Neutrophil (primary cell): ENCODE measurements around the gene EPHB6.

ENCODE experiments used
- H3K27ac ChIP-seq: fragments of 200-600 bp; sonication (generic); 2 replicates; pipeline ENCODE4 v1.5.1; 2016; ENCODE audit warnings: mild to moderate bottlenecking, moderate library complexity
- H3K27me3 ChIP-seq: fragments of 200-600 bp; sonication (generic); 2 replicates; pipeline ENCODE4 v1.6.0; 2016; ENCODE audit warnings: mild to moderate bottlenecking
- H3K36me3 ChIP-seq: fragments of 200-600 bp; sonication (generic); 2 replicates; pipeline ENCODE4 v1.5.1; 2017
- H3K4me1 ChIP-seq, 2 experiments: fragments of 200-600 bp in 1 of 2; sonication (generic) in 1 of 2; 1 replicate in 1 of 2; 2 replicates in 1 of 2; pipeline versions ENCODE4 v1.5.1 to v1.6.1; 2013 to 2016; ENCODE audit warnings: low read depth in 1 of 2, low read length in 1 of 2, mild to moderate bottlenecking in 1 of 2, moderate library complexity in 1 of 2; ENCODE audit not compliant: control insufficient read depth in 1 of 2, insufficient read depth in 1 of 2
- H3K4me3 ChIP-seq, 2 experiments: fragments of 200-600 bp in 1 of 2; sonication (generic) in 1 of 2; 1 replicate in 1 of 2; 2 replicates in 1 of 2; pipeline ENCODE4 v1.5.1; 2013 to 2016; ENCODE audit warnings: low read depth in 1 of 2, low read length in 1 of 2, mild to moderate bottlenecking in 1 of 2, moderate library complexity in 1 of 2
- H3K9me3 ChIP-seq: fragments of 200-600 bp; sonication (generic); 2 replicates; pipeline ENCODE4 v1.5.1; 2016
- TF ChIP-seq, protein P1 (sequence below): fragments of 200-600 bp; sonication (generic); IDR thresholded peaks from 2 replicates; pipeline ENCODE4 v1.5.1; 2016; ENCODE audit warnings: antibody characterized with exemption

The EPHB6 gene

DNA sequence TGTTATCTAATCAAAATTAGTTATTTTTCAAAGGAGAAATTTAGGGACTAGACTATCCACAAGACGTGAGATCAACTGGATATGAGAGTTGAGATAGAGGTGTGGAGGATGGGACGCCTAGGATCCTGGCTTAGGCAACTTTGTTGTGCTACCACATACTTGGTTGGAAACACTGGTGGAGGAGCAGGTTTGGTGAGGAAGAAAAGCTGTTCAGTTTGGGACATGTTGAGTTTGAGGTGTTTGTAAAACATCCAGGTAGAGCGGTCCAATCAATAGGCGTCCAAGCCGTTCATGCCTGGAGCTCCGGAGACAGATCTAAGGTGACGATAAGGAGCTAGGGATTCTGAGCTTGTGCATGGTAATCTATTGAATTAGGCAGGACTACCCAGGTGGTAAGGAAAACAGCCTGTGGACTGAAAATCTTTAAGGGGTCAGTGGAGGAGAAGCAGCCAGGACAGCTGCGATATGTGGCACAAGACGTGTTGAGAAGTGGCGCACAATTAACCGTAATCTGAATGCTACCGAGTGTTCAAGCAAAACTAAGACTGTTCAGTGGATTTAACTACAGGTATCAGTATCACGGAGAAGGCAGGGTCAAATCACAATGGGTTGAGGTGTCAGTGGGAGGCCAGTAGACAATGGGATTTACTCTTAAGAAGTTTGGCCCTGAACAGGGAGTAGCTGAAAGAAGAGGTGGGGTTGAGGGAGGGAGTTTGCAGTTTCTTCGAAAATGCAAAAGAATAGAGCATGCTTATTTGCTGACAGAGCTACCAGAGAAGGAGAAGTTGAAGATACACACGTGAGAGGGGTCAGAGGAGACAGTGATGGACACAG is 46.8 kb downstream of the EPHB6 start:
- H3K27ac ChIP-seq: no peak overlapping the region
- no peaks in the 10 kb centered on the region for H3K36me3 ChIP-seq
- H3K4me3 ChIP-seq: no peak overlapping the region
- H3K9me3 ChIP-seq: no peaks in the 10 kb centered on the region
- H3K27me3 ChIP-seq: no peaks in the 10 kb centered on the region
- H3K4me1 ChIP-seq: no peaks in the 10 kb centered on the region
- TF ChIP-seq, protein P1, sequence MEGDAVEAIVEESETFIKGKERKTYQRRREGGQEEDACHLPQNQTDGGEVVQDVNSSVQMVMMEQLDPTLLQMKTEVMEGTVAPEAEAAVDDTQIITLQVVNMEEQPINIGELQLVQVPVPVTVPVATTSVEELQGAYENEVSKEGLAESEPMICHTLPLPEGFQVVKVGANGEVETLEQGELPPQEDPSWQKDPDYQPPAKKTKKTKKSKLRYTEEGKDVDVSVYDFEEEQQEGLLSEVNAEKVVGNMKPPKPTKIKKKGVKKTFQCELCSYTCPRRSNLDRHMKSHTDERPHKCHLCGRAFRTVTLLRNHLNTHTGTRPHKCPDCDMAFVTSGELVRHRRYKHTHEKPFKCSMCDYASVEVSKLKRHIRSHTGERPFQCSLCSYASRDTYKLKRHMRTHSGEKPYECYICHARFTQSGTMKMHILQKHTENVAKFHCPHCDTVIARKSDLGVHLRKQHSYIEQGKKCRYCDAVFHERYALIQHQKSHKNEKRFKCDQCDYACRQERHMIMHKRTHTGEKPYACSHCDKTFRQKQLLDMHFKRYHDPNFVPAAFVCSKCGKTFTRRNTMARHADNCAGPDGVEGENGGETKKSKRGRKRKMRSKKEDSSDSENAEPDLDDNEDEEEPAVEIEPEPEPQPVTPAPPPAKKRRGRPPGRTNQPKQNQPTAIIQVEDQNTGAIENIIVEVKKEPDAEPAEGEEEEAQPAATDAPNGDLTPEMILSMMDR: no peak

DNA sequence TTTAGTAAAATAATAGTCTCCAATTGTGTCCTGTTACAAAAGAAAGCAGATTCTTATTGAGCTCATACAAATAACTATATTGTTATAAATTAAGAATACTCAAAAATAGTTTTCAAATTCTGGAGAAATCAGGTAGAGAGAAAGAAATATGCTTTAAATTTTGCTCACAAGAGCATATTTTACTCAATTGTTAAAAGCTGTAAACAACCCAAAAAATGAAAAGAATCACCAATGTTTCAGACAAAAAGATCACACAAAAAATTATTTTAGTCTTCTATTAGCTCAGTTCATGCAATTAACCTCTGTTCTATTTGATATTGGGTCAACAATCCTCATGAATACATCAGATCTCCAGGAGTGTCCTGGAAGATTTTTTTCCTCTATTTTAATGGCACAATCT is 49.3 kb downstream of the EPHB6 start:
- H3K4me1 ChIP-seq: peaks cover 0 to 6% of the 10 kb centered on the region in 2 experiments
- H3K27me3 ChIP-seq: no peaks in the 10 kb centered on the region
- no peaks in the 10 kb centered on the region for H3K9me3 ChIP-seq
- no peak overlapping the region for H3K27ac ChIP-seq
- TF ChIP-seq, protein P1: no peak
- H3K4me3 ChIP-seq: no peak overlapping the region
- no peaks in the 10 kb centered on the region for H3K36me3 ChIP-seq

DNA sequence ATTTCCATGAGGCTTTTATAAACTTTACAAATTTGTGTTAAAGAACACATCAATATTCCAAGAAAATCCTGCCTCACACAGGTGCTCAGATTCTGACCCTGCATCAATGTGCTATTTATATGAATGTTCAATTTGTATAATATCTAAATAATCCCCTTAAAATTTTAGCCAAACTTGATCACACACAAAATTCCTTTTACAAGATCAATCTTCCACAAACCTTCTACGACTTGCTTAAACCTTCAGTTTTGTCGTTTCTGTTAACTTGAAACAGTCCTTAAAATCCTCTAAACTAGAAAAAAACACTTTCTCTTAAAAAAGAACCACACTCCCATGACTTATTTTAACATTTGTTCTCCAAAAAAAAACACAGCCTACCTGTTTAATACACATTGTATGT is 50.9 kb downstream of the EPHB6 start:
- no peak overlapping the region for H3K4me3 ChIP-seq
- TF ChIP-seq, protein P1: no peak

DNA sequence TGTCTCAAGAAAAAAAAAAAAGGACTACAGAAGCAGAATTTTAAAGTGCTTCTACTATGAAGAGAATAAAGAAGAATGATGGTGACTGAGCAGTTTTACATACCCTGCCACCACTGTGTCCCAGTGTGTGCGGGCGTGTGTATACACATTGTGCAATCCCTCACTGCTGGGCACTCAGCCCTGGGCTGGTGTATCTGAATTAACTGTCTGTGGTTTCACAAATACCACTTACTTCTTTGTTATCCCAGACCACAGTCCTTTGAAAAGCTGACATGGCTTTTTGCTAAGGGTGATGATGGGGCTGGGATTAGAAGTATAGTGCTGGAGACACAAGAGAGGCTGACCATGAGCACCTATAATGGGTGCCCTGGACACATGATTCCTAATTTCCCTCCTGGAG is 51.8 kb downstream of the EPHB6 start:
- H3K27me3 ChIP-seq: no peaks in the 10 kb centered on the region
- H3K36me3 ChIP-seq: no peaks in the 10 kb centered on the region
- no peak overlapping the region for H3K27ac ChIP-seq
- no peak overlapping the region for H3K4me3 ChIP-seq
- peaks cover 7 to 23% of the 10 kb centered on the region in 2 experiments for H3K4me1 ChIP-seq
- no peaks in the 10 kb centered on the region for H3K9me3 ChIP-seq
- TF ChIP-seq, protein P1: no peak

More for the DNA sequence above, 50.9 kb downstream of the EPHB6 start:
- Histone ChIP-seq H3K27ac (no peak overlapping the region), H3K4me1 (peaks cover 7 to 22% of the 10 kb centered on the region in 2 experiments), H3K36me3 (no peaks in the 10 kb centered on the region), H3K27me3 (no peaks in the 10 kb centered on the region), H3K9me3 (no peaks in the 10 kb centered on the region)

DNA sequence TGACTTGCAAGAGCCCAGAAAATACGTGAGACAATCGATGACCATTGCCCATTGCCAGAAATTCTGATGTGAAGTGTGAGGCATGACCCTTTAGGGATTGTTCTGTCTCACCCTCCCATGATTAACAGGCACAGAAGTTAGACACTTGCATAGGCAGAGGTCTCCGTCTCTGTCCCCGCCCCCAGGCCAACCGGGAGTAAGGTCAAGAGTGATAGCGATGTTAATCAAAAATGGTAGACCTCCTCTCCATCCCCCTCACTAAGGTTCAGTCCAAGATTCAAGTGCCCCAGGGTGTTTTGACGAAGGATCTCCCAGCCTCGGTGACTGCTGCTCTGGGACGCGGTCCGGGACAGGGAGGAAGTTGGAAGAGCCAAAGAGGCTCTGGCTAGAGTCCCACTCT is 53.4 kb downstream of the EPHB6 start:
- no peaks in the 10 kb centered on the region for H3K36me3 ChIP-seq
- H3K27me3 ChIP-seq: no peaks in the 10 kb centered on the region
- H3K9me3 ChIP-seq: no peaks in the 10 kb centered on the region
- no peak overlapping the region for H3K27ac ChIP-seq
- no peak overlapping the region for H3K4me3 ChIP-seq
- H3K4me1 ChIP-seq: peaks cover 7 to 23% of the 10 kb centered on the region in 2 experiments
- TF ChIP-seq, protein P1: no peak
